NB4 (cell line): Measurements from ENCODE around the gene SLC24A4.

Experiments used
- DNase-seq: peaks from one replicate; pipeline ENCODE4 v3.0.0; 2010; ENCODE audit warnings: low read depth
- H3K4me3 ChIP-seq: one replicate; pipeline ENCODE4 v1.5.1; 2011; ENCODE audit warnings: mild to moderate bottlenecking, low read depth, low read length, moderate library complexity
- CTCF ChIP-seq: IDR thresholded peaks from one replicate; pipeline ENCODE4 v1.5.1; 2012; ENCODE audit warnings: low read depth, low read length
- MAX ChIP-seq: IDR thresholded peaks from 2 replicates; pipeline ENCODE4 v1.6.1; 2011; ENCODE audit warnings: low read depth, low read length
- MYC ChIP-seq: IDR thresholded peaks from 2 replicates; pipeline ENCODE4 v1.6.1; 2011; ENCODE audit warnings: low read depth, low read length
- POLR2A ChIP-seq: IDR thresholded peaks from 2 replicates; pipeline ENCODE4 v1.6.1; 2011; ENCODE audit warnings: mild to moderate bottlenecking; ENCODE audit not compliant: insufficient read length; ENCODE audit errors: extremely low read depth

Gene SLC24A4

GRCh38 chr14:92386637-92387036 is 63.7 kb downstream of the SLC24A4 start:
- TF ChIP-seq MYC (peak; percentile 77), POLR2A (no peak), CTCF (no peak), MAX (peak; percentile 68)
- H3K4me3 ChIP-seq: no peak overlapping the region
- peak; percentile 87 for DNase-seq

- TF ChIP-seq POLR2A: no peak
- no peak for TF ChIP-seq MYC
- no peak for TF ChIP-seq CTCF
- no peak for TF ChIP-seq MAX
- no peak for DNase-seq
- H3K4me3 ChIP-seq: no peak overlapping the region
These were observed 64.6 kb downstream of the SLC24A4 start for GRCh38 chr14:92387578-92387977.

GRCh38 chr14:92389598-92390158 is 66.7 kb downstream of the SLC24A4 start:
- TF ChIP-seq MAX (no peak), MYC (no peak), CTCF (no peak), POLR2A (no peak)
- no peak overlapping the region for H3K4me3 ChIP-seq
- DNase-seq: peak; percentile 52

- DNase-seq: peak; percentile 33
- TF ChIP-seq MYC (no peak), CTCF (no peak), MAX (no peak), POLR2A (no peak)
- no peak overlapping the region for H3K4me3 ChIP-seq
These were observed 68.8 kb downstream of the SLC24A4 start for GRCh38 chr14:92391726-92392125.

- DNase-seq: peak; percentile 36
- no peak for TF ChIP-seq MYC
- TF ChIP-seq CTCF: no peak
- no peak for TF ChIP-seq POLR2A
- TF ChIP-seq MAX: no peak
These were observed 69.7 kb downstream of the SLC24A4 start for GRCh38 chr14:92392711-92393110.

More at GRCh38 chr14:92392711-92393110, 69.7 kb downstream of the SLC24A4 start:
- H3K4me3 ChIP-seq: no peak overlapping the region
